22Rv1 (cell line): ENCODE data around the gene EPC1.
A peak's percentile ranks its signal among the peaks of the same experiment; 100 is the strongest.

ENCODE experiments used
- H3K27ac ChIP-seq: fragments of 450-650 bp; 2 replicates; pipeline ENCODE4 v1.5.1; 2017
- CTCF ChIP-seq: fragments of 450-650 bp; IDR thresholded peaks from 2 replicates; pipeline ENCODE4 v1.5.1; 2017; ENCODE audit warnings: mild to moderate bottlenecking
- ZFX ChIP-seq: fragments of 450-650 bp; IDR thresholded peaks from 2 replicates; pipeline ENCODE4 v1.6.1; 2017; ENCODE audit warnings: antibody characterized with exemption, borderline replicate concordance

EPC1 gene

GRCh38 chr10:32379950-32380551, 33.1 kb upstream of the EPC1 start:
- no peak for TF ChIP-seq ZFX
- no peak for TF ChIP-seq CTCF
- H3K27ac ChIP-seq: peak overlapping the region; percentile 79

- H3K27ac ChIP-seq: peak overlapping the region; percentile 79
- TF ChIP-seq CTCF (no peak), ZFX (no peak)
These were observed 32.5 kb upstream of the EPC1 start for GRCh38 chr10:32379318-32379949.

- H3K27ac ChIP-seq: peak overlapping the region; percentile 79
- TF ChIP-seq ZFX: no peak
- no peak for TF ChIP-seq CTCF
These were observed 31.7 kb upstream of the EPC1 start for GRCh38 chr10:32378363-32379317.

GRCh38 chr10:32377458-32378259, 30.7 kb upstream of the EPC1 start:
- TF ChIP-seq CTCF: peak; percentile 69
- no peak for TF ChIP-seq ZFX
- peak overlapping the region; percentile 79 for H3K27ac ChIP-seq

GRCh38 chr10:32376771-32377170, 29.8 kb upstream of the EPC1 start:
- 0 out of 2 replicates have a peak overlapping the region, but pooled peaks have one; percentile 79 for H3K27ac ChIP-seq
- TF ChIP-seq CTCF: no peak

GRCh38 chr10:32376097-32376496, 29.1 kb upstream of the EPC1 start:
- no peak overlapping the region for H3K27ac ChIP-seq
- TF ChIP-seq CTCF (no peak), ZFX (no peak)
